ENCODE results near the gene CLDN12.
"Not testable (repeated sequence)": the region's sequence is repeated elsewhere in the genome, so short reads cannot be mapped to it uniquely, and the experiment has no call there.

Gene CLDN12

DNA sequence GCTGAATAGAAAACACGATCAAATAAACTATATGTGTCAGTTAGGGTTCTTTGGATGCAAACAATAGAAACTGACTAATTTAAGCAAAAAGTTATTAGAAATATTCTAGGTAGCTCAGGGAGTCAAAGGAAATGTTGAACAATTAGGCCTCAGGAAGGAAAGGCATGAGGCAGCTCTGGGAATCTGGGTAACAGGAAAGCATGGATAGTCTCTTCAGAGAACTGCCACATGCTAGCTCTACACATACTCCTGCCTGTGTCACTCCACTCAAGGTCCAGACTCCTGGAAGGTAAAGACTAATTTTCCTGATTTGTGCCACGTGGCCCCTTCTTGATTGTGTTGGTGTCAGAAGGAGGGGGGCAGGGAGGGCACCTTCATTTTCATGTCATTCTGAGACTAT, 42.4 kb downstream of the CLDN12 start:
- no peak for DNase-seq

DNA sequence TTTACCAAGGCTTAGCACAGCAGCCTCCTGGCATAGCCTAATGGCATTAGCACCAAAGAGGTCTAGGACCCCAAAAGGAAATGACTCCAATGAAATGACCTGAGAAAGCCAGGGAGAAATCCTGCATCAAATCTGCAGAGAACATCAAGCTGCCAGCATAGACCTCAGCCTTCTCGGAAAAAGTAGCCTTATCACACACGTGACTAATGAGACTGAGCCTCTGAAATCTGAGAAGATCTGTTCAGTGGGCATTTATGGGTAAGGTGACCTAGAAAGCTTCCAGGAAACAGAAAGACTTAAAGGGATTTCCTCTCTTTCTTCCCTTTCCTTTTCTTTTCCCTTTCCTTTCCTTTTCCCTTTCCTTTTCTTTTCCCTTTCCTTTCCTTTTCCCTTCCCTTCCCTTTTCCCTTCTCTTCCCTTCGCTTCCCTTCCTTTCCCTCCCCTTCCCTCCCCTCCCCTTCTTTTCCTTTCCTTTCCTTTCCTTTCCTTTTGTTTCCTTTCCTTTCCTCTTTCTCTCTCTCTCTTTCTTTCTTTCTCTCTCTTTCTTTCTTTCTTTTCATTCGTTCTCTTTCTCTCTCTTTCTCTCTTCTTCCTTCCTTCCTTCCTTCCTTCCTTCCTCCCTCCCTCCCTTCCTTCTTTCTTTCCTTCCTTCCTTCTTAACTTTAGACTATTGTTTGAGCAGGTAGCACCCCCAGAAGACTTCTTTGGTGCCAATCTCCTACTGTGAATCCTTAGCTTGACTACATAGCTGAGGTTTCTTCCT, 43.1 kb downstream of the CLDN12 start:
- DNase-seq, result no peak

DNA sequence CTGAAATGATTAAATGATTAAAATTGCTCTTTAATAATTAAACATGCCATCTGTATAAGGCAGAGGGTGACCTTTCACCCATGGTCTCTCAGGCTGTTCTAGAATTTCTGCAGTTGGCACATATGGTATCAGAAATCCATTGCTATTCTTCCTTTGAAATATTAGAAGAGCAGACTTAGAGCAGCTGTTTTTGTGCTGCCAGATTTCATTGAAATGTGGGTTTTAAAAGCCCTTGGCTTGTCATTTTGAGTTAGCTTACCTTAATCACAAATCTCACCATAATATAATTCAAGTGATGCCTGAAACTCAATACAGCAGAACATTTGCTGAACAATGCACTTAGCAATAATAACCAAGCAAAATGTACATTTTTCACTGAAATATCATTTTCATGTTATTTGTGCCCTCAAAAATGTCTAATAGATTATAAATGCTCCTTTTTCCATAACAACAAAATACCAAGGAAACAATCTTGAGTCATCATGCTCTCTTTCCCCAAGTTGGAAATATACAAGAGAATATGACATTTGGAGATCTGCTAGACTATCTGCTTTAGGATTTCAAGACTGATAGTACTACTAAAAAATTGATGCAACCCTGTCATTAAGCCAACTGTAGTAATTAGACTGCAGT, 50.1 kb downstream of the CLDN12 start:
- DNase-seq, result no peak

DNA sequence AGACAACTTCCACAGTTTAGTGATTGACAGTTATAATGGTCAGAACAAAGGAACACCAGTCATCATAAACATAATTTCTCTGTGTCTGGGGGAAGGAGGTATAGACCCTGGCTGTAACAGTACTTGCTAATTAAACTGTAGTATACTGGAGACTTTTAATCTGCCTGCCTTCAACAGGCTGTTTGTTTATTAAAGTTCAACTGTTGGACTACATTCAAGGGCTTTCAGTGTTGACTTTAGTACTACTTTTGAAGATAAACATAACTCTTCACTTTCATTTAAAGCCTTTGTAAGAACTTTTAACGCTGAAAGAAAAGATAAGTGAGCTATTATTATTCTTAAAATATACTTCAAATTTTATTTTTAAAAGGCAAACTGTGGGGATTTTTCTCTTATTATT, 50.7 kb downstream of the CLDN12 start:
- DNase-seq, result no peak

DNA sequence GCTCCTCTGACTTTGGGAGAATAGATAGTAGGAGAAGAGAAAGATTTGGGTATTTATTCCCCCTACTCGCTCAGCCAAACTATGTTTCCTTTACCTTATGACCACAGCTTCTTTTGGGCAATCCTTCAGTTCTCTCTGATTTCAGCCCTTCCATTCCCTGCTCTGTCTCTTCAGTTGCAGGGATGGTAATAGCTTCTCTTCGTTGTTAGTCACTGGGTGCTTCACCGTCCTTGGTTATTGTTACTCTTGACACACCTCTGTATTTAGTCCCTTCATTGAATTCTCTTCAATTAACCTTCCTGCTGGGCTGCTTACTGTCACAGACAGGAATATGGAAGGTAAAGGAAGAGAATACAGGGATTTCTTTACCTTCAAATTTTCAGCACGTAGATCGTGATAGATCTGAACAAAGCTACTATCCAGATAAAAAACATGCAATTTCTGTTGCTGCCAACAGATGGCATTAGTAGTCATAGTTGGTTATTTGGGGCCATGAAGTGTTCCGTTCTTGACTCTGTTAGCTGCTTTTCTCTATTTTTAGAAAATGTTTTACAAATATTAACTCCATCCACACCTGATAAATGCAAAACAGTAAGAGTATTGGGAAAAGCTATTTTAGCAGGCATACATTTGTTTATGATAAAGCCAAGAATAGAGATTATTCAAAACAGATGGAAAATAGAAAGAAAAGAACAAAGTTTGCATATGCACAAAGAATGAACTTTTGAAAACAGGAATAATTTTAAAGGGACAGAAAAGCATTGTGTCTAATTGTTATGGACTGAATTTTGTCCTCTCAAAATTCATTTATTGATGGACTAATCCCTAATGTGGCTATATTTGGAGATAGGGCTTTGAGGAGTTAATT, 52.1 kb downstream of the CLDN12 start:
- DNase-seq, result peak; percentile 40

DNA sequence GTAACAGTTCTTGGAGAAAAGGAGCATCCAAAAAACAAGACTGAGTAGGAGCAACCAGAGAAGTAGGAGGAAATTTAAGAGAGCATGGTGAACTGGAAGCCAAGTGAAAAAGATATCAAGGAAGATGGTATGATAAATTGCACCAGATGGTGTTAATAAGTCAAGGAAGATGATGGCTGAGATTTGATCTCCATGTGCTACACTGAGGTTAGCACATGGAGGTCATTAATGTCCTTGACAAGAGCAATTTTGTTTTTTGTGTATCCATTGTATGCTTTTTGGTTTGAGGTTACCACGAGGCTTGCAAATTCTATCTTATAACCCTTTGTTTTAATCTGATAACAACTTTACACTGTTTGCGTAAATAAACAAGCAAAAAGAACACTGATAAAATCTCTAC, 54.8 kb downstream of the CLDN12 start:
- no peak for DNase-seq

DNA sequence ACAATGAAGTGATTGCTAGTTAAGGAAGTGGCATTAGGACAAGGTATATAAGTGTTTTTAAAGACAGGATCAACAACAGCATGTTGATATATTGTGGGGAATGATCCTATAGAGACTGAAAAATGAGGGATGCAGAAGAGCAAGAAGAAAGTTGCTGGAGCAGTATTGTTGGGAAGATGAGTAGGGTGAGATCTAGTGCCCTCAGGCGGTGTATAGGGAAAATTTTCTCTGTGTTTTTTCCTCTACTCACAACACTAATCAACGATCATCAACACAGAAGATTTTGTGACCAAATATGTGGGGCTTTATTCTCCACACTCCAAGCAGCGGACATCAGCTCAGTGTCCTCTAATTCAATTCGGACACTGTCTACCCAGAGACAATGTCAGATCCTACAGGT, 56.6 kb downstream of the CLDN12 start:
- DNase-seq, result no peak

DNA sequence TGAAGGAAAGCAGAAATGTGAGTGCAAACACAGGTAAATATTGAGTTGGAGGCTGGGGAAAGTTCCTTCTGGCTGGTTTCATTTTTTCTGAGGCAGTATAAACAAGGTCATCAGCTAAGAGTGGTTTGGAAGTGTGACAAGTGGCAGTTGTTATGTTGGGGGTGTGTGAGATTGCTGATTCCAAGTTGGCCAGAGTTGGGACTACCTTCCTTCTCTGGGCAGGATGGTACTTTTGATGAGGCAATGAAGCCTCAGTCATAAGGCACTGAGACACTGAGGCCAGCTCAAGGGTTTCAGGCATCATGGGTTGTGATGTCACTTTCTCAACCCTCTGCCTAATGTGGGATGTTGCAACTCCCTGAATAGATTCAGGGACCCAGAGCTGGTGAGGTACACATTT, 58.0 kb downstream of the CLDN12 start:
- DNase-seq, result no peak

DNA sequence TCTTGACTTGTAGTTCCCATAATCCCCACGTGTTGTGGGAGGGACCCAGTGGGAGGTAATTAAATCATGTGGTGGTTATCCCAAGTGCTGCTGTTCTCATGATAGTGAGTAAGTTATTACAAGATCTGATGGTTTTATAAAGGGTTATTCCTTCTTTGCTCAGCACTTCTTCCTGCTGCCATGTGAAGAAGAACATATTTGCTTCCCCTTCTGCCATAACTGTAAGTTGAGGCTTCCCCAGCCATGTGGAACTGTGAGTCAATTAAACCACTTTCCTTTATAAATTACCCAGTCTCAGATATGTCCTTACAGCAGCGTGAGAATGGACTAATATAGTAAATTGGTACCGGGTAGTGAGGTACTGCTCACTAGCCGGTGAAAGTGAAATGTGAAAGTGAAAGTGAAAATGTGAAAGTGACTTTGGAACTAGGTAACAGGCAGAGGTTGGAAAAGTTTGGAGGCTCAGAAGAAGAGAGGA, 59.9 kb downstream of the CLDN12 start:
- DNase-seq, result not testable (repeated sequence)

All from NCI-H1105 (cell line).